RPMI7951 (cell line): ENCODE data around the gene DERA. TPM values are rescaled to one million over a fixed set of nuclear protein-coding genes. Genes with fewer than 3 reads are reported as not detected.

ENCODE experiments used
- DNase-seq: peaks from one replicate; pipeline ENCODE4 v3.0.0-alpha.2; 2012; ENCODE audit warnings: low read depth
- total RNA-seq: library from RNA; depleted of rRNA; stranded (reverse); fragments of >200 nt; shearing (Covaris generic); gene quantifications from 2 replicates; pipeline ENCODE4 v1.2.3, GENCODE V29; 2014; rRNA removed

DERA gene
- total RNA-seq, 1 experiment from 2014 or later = 58.0 TPM

- DNase-seq = no peak
Measured at GRCh38 chr12:16075887-16076286, 164.8 kb downstream of the DERA start.

GRCh38 chr12:16076557-16076956, 165.4 kb downstream of the DERA start:
- peak; percentile 23 for DNase-seq

GRCh38 chr12:16076970-16077522, 165.9 kb downstream of the DERA start:
- no peak for DNase-seq

- no peak for DNase-seq
Measured at GRCh38 chr12:16086462-16086861, 175.3 kb downstream of the DERA start.

GRCh38 chr12:16086942-16087341, 175.8 kb downstream of the DERA start:
- DNase-seq = no peak

Other genes with a start within 250 kb of the DERA start
- 34.4 and 38.4 TPM in 2 replicates for gene EPS8, start 121.9 kb upstream of the DERA start, total RNA-seq
- 92.0 and 111 TPM in 2 replicates for gene STRAP, start 28.9 kb upstream of the DERA start, total RNA-seq